BE2C (cell line): ENCODE measurements around the gene QSOX2.

Experiments used
- DNase-seq: peaks from one replicate; pipeline ENCODE4 v3.0.0-alpha.2; 2020
- H3K27me3 ChIP-seq: fragments of 250-450 bp; sonication (Bioruptor Pico); 2 replicates; pipeline ENCODE4 v1.5.1; 2020; ENCODE audit warnings: mild to moderate bottlenecking
- H3K36me3 ChIP-seq: fragments of 250-450 bp; sonication (Bioruptor Pico); 2 replicates; pipeline ENCODE4 v1.5.1; 2020; ENCODE audit warnings: mild to moderate bottlenecking
- H3K4me1 ChIP-seq: fragments of 250-450 bp; sonication (Bioruptor Pico); 2 replicates; pipeline ENCODE4 v1.5.1; 2020
- H3K4me3 ChIP-seq: 2 replicates; pipeline ENCODE4 v1.5.1; 2011; ENCODE audit warnings: low read depth, low read length
- H3K9me3 ChIP-seq: fragments of 250-450 bp; sonication (Bioruptor Pico); 2 replicates; pipeline ENCODE4 v1.5.1; 2020
- TF ChIP-seq, protein P1 (sequence below): IDR thresholded peaks from 2 replicates; pipeline ENCODE4 v1.5.1; 2012; ENCODE audit warnings: mild to moderate bottlenecking, low read depth, low read length

Gene QSOX2

GRCh38 chr9:136274786-136275654 is 29.4 kb upstream of the QSOX2 start:
- no peaks in the 10 kb centered on the region for H3K36me3 ChIP-seq
- H3K4me3 ChIP-seq = no peak overlapping the region
- no peaks in the 10 kb centered on the region for H3K4me1 ChIP-seq
- H3K27me3 ChIP-seq = no peaks in the 10 kb centered on the region; the same call in 1 of the 2 replicates
- no peaks in the 10 kb centered on the region for H3K9me3 ChIP-seq
- DNase-seq = no peak
- TF ChIP-seq, protein P1, sequence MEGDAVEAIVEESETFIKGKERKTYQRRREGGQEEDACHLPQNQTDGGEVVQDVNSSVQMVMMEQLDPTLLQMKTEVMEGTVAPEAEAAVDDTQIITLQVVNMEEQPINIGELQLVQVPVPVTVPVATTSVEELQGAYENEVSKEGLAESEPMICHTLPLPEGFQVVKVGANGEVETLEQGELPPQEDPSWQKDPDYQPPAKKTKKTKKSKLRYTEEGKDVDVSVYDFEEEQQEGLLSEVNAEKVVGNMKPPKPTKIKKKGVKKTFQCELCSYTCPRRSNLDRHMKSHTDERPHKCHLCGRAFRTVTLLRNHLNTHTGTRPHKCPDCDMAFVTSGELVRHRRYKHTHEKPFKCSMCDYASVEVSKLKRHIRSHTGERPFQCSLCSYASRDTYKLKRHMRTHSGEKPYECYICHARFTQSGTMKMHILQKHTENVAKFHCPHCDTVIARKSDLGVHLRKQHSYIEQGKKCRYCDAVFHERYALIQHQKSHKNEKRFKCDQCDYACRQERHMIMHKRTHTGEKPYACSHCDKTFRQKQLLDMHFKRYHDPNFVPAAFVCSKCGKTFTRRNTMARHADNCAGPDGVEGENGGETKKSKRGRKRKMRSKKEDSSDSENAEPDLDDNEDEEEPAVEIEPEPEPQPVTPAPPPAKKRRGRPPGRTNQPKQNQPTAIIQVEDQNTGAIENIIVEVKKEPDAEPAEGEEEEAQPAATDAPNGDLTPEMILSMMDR = no peak

DNA sequence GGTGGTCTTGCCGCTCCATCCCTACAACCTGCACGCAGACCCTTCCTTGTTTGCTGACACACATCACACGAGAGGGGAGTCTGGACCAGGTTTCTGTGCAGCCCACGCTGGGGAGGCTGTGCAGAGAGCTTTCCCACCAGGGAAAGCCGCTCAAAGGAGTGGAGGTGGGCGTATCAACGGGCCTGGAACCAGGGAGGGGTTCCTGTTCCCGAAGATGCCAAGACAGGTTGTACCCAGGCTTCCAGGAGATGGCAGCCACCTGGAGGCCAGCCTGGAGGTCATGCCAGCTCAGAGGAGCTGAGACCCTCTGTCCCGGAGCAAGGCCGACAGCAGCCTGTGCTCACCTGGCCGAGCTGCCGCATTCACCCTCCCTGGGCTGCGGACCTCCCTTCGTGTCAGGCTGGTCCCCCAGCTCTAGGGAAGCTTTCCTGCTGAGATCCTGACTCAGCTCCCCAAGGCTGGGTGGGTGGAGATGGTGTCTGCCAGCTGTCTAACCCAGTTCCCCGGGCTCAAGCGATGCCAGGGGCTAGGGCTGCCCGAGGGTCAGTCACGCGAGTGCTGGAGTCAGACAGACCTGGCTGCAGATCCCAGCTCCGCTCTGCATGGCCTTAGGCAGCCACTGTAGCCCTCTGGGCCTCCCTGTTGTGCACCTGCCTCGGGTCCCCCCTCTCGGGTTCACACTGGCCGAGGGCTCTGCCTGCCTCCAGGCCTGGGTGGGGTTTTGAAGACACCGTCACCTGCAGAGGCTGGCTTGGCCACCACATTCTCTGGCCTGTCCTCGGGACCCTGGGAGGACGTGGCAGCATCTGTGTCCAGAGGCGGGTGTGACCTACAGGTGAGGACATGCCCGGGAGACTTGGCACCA is 28.5 kb upstream of the QSOX2 start:
- H3K36me3 ChIP-seq = no peaks in the 10 kb centered on the region
- TF ChIP-seq, protein P1 = no peak
- no peak for DNase-seq
- no peaks in the 10 kb centered on the region; the same call in 1 of the 2 replicates for H3K27me3 ChIP-seq
- H3K4me1 ChIP-seq = no peaks in the 10 kb centered on the region
- no peak overlapping the region for H3K4me3 ChIP-seq
- no peaks in the 10 kb centered on the region for H3K9me3 ChIP-seq

- TF ChIP-seq, protein P1 = no peak
- no peaks in the 10 kb centered on the region for H3K4me1 ChIP-seq
- H3K4me3 ChIP-seq = no peak overlapping the region
- no peaks in the 10 kb centered on the region; the same call in 1 of the 2 replicates for H3K27me3 ChIP-seq
- no peaks in the 10 kb centered on the region for H3K36me3 ChIP-seq
- DNase-seq = no peak
- H3K9me3 ChIP-seq = no peaks in the 10 kb centered on the region
Observed at GRCh38 chr9:136273244-136273865, 27.7 kb upstream of the QSOX2 start.

DNA sequence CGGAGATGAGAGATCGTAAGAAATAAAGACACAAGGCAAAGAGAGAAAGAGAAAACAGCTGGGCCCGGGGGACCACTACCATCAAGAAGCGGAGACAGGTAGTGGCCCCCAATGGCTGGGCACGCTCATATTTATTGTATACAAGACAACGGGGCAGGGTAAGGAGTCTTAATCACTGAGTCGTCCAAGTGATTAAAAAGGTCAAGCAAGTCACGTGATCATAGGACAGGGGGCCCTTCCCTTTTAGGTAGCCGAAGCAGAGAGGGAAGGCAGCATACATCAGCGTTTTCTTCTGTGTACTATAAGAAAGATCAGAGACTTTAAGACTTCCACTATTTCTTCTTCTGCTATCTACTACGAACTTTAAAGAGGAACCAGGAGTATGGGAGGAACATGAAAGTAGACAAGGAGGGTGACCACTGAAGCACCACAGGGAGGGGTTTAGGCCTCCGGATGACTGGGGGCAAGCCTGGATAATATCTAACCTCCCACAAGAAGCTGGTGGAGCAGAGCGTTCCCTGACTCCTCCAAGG is 24.6 kb upstream of the QSOX2 start:
- TF ChIP-seq, protein P1 = no peak
- no peak for DNase-seq
- H3K4me3 ChIP-seq = no peak overlapping the region
- no peaks in the 10 kb centered on the region for H3K36me3 ChIP-seq
- H3K4me1 ChIP-seq = peaks cover 8% of the 10 kb centered on the region
- H3K9me3 ChIP-seq = no peaks in the 10 kb centered on the region
- no peaks in the 10 kb centered on the region for H3K27me3 ChIP-seq

DNA sequence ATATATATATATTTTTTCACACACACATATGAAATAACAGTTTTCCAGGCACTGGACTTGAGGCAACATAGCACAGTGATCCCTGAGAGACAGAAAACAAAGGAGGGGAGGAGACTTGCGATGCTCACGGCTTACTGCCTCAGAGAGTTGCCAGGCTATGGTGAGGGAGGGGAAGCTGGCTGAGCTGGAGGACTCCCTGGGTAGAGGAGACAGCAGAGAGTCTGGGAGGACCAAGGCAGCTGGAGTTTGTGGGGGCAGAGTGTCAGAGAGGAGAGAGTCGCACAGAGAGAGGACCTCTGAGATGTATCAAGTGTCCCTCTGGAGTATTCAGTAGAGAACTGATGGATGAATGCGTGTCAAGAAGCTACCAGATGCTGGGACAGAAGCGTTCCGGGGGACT is 23.1 kb upstream of the QSOX2 start:
- H3K9me3 ChIP-seq = no peaks in the 10 kb centered on the region
- H3K27me3 ChIP-seq = no peaks in the 10 kb centered on the region
- DNase-seq = no peak
- no peaks in the 10 kb centered on the region for H3K36me3 ChIP-seq
- TF ChIP-seq, protein P1 = no peak
- H3K4me1 ChIP-seq = peaks cover 8% of the 10 kb centered on the region
- no peak overlapping the region for H3K4me3 ChIP-seq
